ENCODE results near the gene SLC39A11. TPM values are rescaled to one million over a fixed set of nuclear protein-coding genes. Genes with fewer than 3 reads are reported as not detected.

Gene SLC39A11
- total RNA-seq, 6 donors from 2014 or later = 16.3 to 57.6 (median 29.5) TPM

- WGBS, 2 donors = 72 to 91% methylated on average over 3 of the region's 3 CpGs
- H3K4me3 ChIP-seq = no peak overlapping the region
- no peak overlapping the region for H3K27ac ChIP-seq
- H3K36me3 ChIP-seq = peaks cover 0 to 5% (median 0%) of the 10 kb centered on the region in 4 donors
- no peak for TF ChIP-seq CTCF (IDR thresholded peaks at IDR 0.05)
- TF ChIP-seq EP300 (IDR thresholded peaks at IDR 0.05) = no peak
- no peak for TF ChIP-seq POLR2AphosphoS5 (IDR thresholded peaks at IDR 0.05)
- no peak for TF ChIP-seq POLR2A (IDR thresholded peaks at IDR 0.05)
- H3K27me3 ChIP-seq = no peaks in the 10 kb centered on the region
- ATAC-seq (ENCODE audit: low FRiP score in 2 of 2) (no peak), DNase-seq (no peak)
- no peaks in the 10 kb centered on the region for H3K4me1 ChIP-seq
- H3K9me3 ChIP-seq = no peaks in the 10 kb centered on the region
These were observed 146.3 kb downstream of the SLC39A11 start for GRCh38 chr17:72946156-72946555.

- WGBS, 2 donors = 86 to 87% methylated on average over 6 of the region's 6 CpGs
- TF ChIP-seq POLR2AphosphoS5 (IDR thresholded peaks at IDR 0.05) = no peak
- no peak for TF ChIP-seq CTCF (IDR thresholded peaks at IDR 0.05)
- TF ChIP-seq EP300 (IDR thresholded peaks at IDR 0.05) = no peak
- TF ChIP-seq POLR2A (IDR thresholded peaks at IDR 0.05) = no peak
- H3K4me3 ChIP-seq = no peak overlapping the region
- no peaks in the 10 kb centered on the region for H3K9me3 ChIP-seq
- no peaks in the 10 kb centered on the region for H3K27me3 ChIP-seq
- no peak for DNase-seq
- no peak overlapping the region for H3K27ac ChIP-seq
- no peak for ATAC-seq (ENCODE audit: low FRiP score in 2 of 2)
- no peaks in the 10 kb centered on the region for H3K4me1 ChIP-seq
- peaks cover 0 to 5% (median 0%) of the 10 kb centered on the region in 4 donors for H3K36me3 ChIP-seq
These were observed 147.0 kb downstream of the SLC39A11 start for GRCh38 chr17:72945473-72945872.

- Histone ChIP-seq H3K36me3 (peaks cover 0 to 5% (median 0%) of the 10 kb centered on the region in 4 donors), H3K4me1 (no peaks in the 10 kb centered on the region)
These were observed 148.4 kb downstream of the SLC39A11 start for GRCh38 chr17:72943826-72944689.

DNA sequence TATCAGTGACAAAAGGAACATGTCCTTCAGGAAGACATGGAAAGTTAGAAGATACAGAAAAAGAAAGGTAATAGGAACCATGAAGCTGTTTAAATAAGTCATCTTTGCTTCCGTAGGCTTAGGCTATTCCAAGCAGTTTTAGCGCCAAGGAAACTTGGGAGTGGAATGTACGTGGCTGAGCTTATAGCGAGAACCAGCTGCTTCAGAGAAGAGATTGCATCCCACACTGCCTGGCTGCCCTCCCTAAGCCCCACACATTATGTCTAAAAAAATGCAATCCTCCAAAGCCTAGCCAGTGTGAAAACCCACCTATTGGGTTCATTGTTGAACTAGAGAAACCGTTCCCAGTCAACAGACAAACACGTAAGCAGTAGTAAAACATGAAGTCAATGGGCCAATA, 149.9 kb downstream of the SLC39A11 start:
- no peaks in the 10 kb centered on the region for H3K27me3 ChIP-seq
- ATAC-seq (ENCODE audit: low FRiP score in 2 of 2) (no peak), DNase-seq (no peak)
- H3K4me1 ChIP-seq = no peaks in the 10 kb centered on the region
- H3K9me3 ChIP-seq = no peaks in the 10 kb centered on the region
- no peak overlapping the region for H3K4me3 ChIP-seq
- TF ChIP-seq EP300 (IDR thresholded peaks at IDR 0.05) (no peak), POLR2A (IDR thresholded peaks at IDR 0.05) (no peak), CTCF (IDR thresholded peaks at IDR 0.05) (no peak), POLR2AphosphoS5 (IDR thresholded peaks at IDR 0.05) (no peak)
- WGBS, 2 donors = 87 to 89% methylated on average over 6 of the region's 6 CpGs
- no peak overlapping the region for H3K27ac ChIP-seq
- peaks cover 0 to 5% (median 0%) of the 10 kb centered on the region in 4 donors for H3K36me3 ChIP-seq

More at GRCh38 chr17:72943826-72944689, 148.4 kb downstream of the SLC39A11 start:
- Histone ChIP-seq H3K9me3 (no peaks in the 10 kb centered on the region), H3K4me3 (no peak overlapping the region), H3K27me3 (no peaks in the 10 kb centered on the region), H3K27ac (no peak overlapping the region)
- DNase-seq (no peak), ATAC-seq (ENCODE audit: low FRiP score in 2 of 2) (no peak)
- WGBS, 2 donors = 85 to 89% methylated on average over 4 of the region's 4 CpGs
- TF ChIP-seq EP300 (IDR thresholded peaks at IDR 0.05) (no peak), POLR2AphosphoS5 (IDR thresholded peaks at IDR 0.05) (no peak), CTCF (IDR thresholded peaks at IDR 0.05) (no peak), POLR2A (IDR thresholded peaks at IDR 0.05) (no peak)

Data from upper lobe of left lung (tissue), 6 donors.